ENCODE data around the gene OSBPL10. TPM values are rescaled to one million over a fixed set of nuclear protein-coding genes. Genes with fewer than 3 reads are reported as not detected.

The OSBPL10 gene
- total RNA-seq (2012; rRNA removed) (7.2 and 9.5 TPM in 2 replicates), polyA plus RNA-seq (2012; rRNA removed) (8.0 and 10.1 TPM in 2 replicates), Bru-seq, nascent RNA (percentile 62 among the genes with signal in this experiment), BruChase-seq, experiment 1, labeled RNA remaining after a 6-hour chase (percentile 55 among the genes with signal in this experiment), BruChase-seq, experiment 2, labeled RNA remaining after a 2-hour chase (percentile 51 among the genes with signal in this experiment)
- polyA plus RNA-seq (2012; cell fraction: cytosol; rRNA removed): 2.9 and 5.3 TPM in 2 replicates
- 8.0 and 8.7 TPM in 2 replicates for polyA plus RNA-seq (2012; cell fraction: nucleus; rRNA removed; ENCODE audit: low replicate concordance)
- long read RNA-seq, full-length matches to known transcripts: 12 of 17 reads
- long read RNA-seq, partial matches to known transcripts: 3 of 17 reads
- long read RNA-seq, other reads (novel, unspliced or antisense): 2 of 17 reads

GRCh38 chr3:31981206-31982181 lies at the start of gene OSBPL10, which contains the start of gene ZNF860:
TSS of gene OSBPL10 (minus strand) at chr3:31981262. CDS start at chr3:31981179, 83 bp downstream.
TSS of gene ZNF860 (plus strand) at chr3:31981750. CDS start at chr3:31989080, 7,330 bp downstream.
- POLR2A ChIA-PET (ENCODE audit: unreplicated experiment): no interaction called here
- TF ChIP-seq RAD21 (IDR thresholded peaks at IDR 0.05; ENCODE audit: low read length) (no peak), CHD1 (IDR thresholded peaks at IDR 0.05; ENCODE audit: low read depth, low read length) (no peak), CEBPB (IDR thresholded peaks at IDR 0.05; ENCODE audit: low read depth, low read length) (no peak), RFX5 (IDR thresholded peaks at IDR 0.05; ENCODE audit: low read depth, low read length) (no peak), NFE2L2 (IDR thresholded peaks at IDR 0.05; ENCODE audit: low read depth, low read length) (peak; percentile 44; the same call in 1 of the 2 replicates), FOS (IDR thresholded peaks at IDR 0.05; ENCODE audit: low read depth, low read length) (peak; percentile 37; the same call in 1 of the 2 replicates), MXI1 (IDR thresholded peaks at IDR 0.05; ENCODE audit: borderline replicate concordance, low read depth, low read length) (peak; percentile 56; the same call in 1 of the 2 replicates), RCOR1 (IDR thresholded peaks at IDR 0.05; ENCODE audit: insufficient replicate concordance, low read length) (no peak), MAZ (IDR thresholded peaks at IDR 0.05; ENCODE audit: borderline replicate concordance, low read depth, low read length) (peak; percentile 75; the same call in 1 of the 2 replicates), SMC3 (IDR thresholded peaks at IDR 0.05; ENCODE audit: low read depth, low read length) (no peak), USF2 (IDR thresholded peaks at IDR 0.05; ENCODE audit: low read depth, low read length) (no peak), BHLHE40 (IDR thresholded peaks at IDR 0.05; ENCODE audit: low read depth, low read length) (peak; percentile 82)

More at GRCh38 chr3:31981206-31982181, at the start of gene OSBPL10, which contains the start of gene ZNF860:
- Histone ChIP-seq H2AK5ac (ENCODE audit: low read depth, low read length) (0 out of 2 replicates have a peak within 1 kb of the TSS, but pooled peaks have one; percentile 0), H2AFZ (replicated peaks; ENCODE audit: low read length, poor library complexity) (peak within 1 kb of the TSS; percentile 91), H2AK9ac (replicated peaks; ENCODE audit: low read depth, low read length, poor library complexity) (peak within 1 kb of the TSS; percentile 89), H3K56ac (ENCODE audit: extremely low read depth, insufficient read depth, low read length) (peak within 1 kb of the TSS; percentile 49; the same call in 1 of the 2 replicates), H3K79me1 (ENCODE audit: low read depth in 1 of 2, low read length in 2 of 2) (peaks cover 6 to 15% of the 10 kb centered on the region in 2 experiments; a peak in 3 of 4 replicates), H2BK20ac (ENCODE audit: low read depth, low read length) (peak within 1 kb of the TSS; percentile 87), H2BK5ac (ENCODE audit: low read depth, low read length, poor library complexity, severe bottlenecking) (peak within 1 kb of the TSS; percentile 31), H3K36me3 (ENCODE audit: control insufficient read depth, insufficient read depth, low read length) (no peaks in the 10 kb centered on the region), H3K27me3 (ENCODE audit: control insufficient read depth, insufficient read depth, low read length) (no peaks in the 10 kb centered on the region), H3K4ac (ENCODE audit: low read depth, low read length) (peak within 1 kb of the TSS; percentile 77), H3K18ac (ENCODE audit: low read depth, low read length) (peak within 1 kb of the TSS; percentile 67; the same call in 1 of the 2 replicates), H3K9me1 (ENCODE audit: insufficient read depth, low read length) (peaks cover 2% of the 10 kb centered on the region; the same call in 1 of the 2 replicates), H4K8ac (ENCODE audit: low read depth in 2 of 2, low read length in 2 of 2) (peak within 1 kb of the TSS; percentile 75 to 93; a peak in 3 of 4 replicates), H2BK120ac (ENCODE audit: low read depth, low read length) (peak within 1 kb of the TSS; percentile 94), H3K23ac (ENCODE audit: low read depth, low read length) (peak within 1 kb of the TSS; percentile 41), H3K9me3 (ENCODE audit: control insufficient read depth, insufficient read depth, low read length) (no peaks in the 10 kb centered on the region), H4K20me1 (ENCODE audit: insufficient read depth, low read length) (no peaks in the 10 kb centered on the region), H4K91ac (ENCODE audit: insufficient read depth, low read depth, low read length) (peak within 1 kb of the TSS; percentile 93), H3K9ac (ENCODE audit: low read depth, low read length) (peak within 1 kb of the TSS; percentile 71), H3K27ac (ENCODE audit: insufficient read depth, low read length) (peak within 1 kb of the TSS; percentile 63), H3K14ac (replicated peaks; ENCODE audit: low read depth, low read length) (peak within 1 kb of the TSS; percentile 61), H3K4me3 (ENCODE audit: insufficient read depth, low read depth, low read length) (peak within 1 kb of the TSS; percentile 87), H3K4me1 (ENCODE audit: control insufficient read depth, insufficient read depth, low read length) (no peaks in the 10 kb centered on the region; the same call in 1 of the 2 replicates), H3K4me2 (ENCODE audit: low read depth, low read length) (peak within 1 kb of the TSS; percentile 83), H4K5ac (ENCODE audit: low read depth, low read length) (no peak within 1 kb of the TSS; the same call in 1 of the 2 replicates), H2BK15ac (ENCODE audit: low read depth, low read length) (peak within 1 kb of the TSS; percentile 53; the same call in 1 of the 3 replicates)
- dilution Hi-C loops (cut with HindIII; ENCODE audit: low sequenced_read_pairs, unreplicated experiment): no loop called here
- intact Hi-C loops (cut with micrococcal nuclease): loop anchor here (1.0 to 10.0 kb wide), 3 partner anchors 12 to 367 kb away; no protein-coding TSS in a partner anchor
- in situ Hi-C loops (cut with MboI; ENCODE audit: low sequenced_read_pairs): no loop called here
- WGBS, 2 experiments (ENCODE audit: extremely low coverage in 2 of 2, insufficient read length in 1 of 2): 0% methylated on average over 19 of the region's 65 CpGs; no CpG with 5 or more reads in 1 of the 2 experiments
- ATAC-seq (ENCODE audit: low read depth) (peak; percentile 87), DNase-seq (peak; percentile 92)
- no TSS peak for BruUV-seq (replicated peaks)
- CTCF ChIA-PET: no interaction called here
